Measurements from ENCODE around the gene CLN6.
"Not testable (repeated sequence)": the region's sequence is repeated elsewhere in the genome, so short reads cannot be mapped to it uniquely, and the experiment has no call there.

Gene CLN6

DNA sequence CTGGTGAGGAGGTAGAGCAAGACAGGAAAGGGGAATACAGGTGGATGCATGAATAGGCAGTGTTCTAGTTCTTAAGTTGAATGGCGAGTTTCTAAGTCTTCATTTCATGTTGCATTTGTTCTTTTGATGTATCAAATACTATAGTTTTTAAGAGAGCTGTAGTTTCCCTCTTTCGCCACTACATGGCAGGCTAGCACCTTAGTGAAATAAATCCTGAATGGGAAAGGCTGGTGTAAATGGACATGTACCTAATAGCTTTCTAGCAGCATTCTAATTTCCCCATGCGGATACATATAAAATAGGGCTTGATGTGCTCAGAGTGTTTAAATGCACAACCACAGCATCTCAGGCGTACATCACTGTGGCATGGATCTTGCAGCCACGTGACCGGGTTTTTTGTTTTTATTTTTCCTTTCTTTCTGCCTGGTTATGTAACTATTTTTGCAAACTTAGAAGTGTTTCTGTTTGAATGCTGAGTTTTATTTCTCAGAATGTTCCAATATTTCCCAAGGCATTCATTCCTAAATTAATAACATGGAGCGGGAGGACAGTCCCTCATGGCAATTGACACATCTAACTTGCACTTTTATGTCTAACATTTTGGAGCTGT lies 23.5 kb upstream of the CLN6 start:
- DNase-seq = peak; percentile 84

DNA sequence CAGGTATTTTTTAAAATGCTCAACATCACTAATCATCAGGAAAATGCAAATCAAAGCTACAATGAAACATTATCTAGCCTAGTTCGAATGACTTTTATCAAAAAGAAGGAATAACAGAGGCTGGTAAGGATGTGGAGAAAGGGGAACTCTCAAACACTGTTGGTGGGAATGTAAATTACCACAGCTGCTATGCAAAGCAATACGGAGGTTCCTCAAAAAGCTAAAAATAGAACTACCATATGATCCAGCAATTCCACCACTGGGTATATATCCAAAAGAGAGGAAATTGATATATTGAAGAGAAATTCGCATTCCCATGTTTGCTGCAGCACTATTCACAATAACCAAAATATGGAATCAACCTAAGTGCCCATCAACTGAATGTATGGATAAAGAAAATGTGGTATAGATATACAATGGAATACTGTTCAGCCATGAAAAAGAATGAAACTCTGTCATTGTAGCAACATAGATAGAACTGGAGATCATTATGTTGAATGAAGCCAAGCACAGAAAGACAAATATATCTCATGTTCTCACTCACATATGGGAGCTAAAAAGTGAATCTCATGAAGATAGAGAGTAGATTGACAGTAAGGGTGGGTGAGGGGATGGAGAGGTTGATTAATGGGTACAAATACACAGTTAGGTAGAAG lies 19.7 kb upstream of the CLN6 start:
- no peak for DNase-seq

DNA sequence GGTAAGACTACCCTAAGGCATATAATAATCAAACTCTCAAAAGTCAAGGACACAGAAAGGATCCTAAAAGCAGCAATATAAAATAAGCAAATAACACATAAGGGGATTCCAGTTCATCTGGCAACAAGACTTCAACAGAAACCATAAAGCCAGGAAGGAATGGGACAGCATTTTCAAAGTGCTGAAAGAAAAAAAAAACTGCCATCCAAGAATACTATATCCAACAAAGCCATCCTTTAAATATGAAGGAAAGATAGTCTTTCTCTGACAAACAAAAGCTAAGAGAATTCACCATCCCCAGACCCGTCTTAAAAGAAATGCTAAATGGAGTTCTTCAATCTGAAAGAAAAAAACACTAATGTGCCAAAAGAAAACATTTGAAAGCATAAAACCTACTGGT lies 14.7 kb upstream of the CLN6 start:
- DNase-seq = no peak

- no peak for DNase-seq
These were observed 11.8 kb upstream of the CLN6 start for GRCh38 chr15:68241088-68241935.

- no peak for DNase-seq
These were observed 9.5 kb upstream of the CLN6 start for GRCh38 chr15:68239025-68239424.

DNA sequence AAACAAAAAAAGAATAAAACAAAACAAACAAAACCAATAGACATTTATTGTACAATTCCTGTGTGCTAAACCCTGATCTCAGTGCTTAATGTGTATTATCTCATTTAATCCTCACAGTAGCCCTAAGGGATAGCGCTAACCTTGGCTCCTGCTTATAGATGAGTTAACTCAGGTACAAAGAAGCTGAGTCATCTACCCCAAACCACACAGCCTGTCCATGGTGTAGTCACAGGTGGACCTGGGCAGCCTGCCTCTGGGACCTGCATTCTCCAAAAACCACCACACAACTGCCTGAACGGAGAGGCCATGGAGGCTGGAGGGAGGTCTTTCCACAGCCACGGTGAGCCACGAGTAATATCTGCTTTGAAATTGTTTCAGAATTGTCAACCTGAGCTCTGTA lies 5.5 kb upstream of the CLN6 start:
- DNase-seq = no peak

- DNase-seq = not testable (repeated sequence)
These were observed 5.0 kb upstream of the CLN6 start for GRCh38 chr15:68234520-68234919.

GRCh38 chr15:68234060-68234459 lies 4.5 kb upstream of the CLN6 start:
- no peak for DNase-seq

GRCh38 chr15:68232937-68233336 lies 3.4 kb upstream of the CLN6 start:
- no peak for DNase-seq

- no peak for DNase-seq
These were observed 2.9 kb upstream of the CLN6 start for GRCh38 chr15:68232449-68232848.

GRCh38 chr15:68231102-68231818 lies 1.7 kb upstream of the CLN6 start:
- DNase-seq = no peak

DNA sequence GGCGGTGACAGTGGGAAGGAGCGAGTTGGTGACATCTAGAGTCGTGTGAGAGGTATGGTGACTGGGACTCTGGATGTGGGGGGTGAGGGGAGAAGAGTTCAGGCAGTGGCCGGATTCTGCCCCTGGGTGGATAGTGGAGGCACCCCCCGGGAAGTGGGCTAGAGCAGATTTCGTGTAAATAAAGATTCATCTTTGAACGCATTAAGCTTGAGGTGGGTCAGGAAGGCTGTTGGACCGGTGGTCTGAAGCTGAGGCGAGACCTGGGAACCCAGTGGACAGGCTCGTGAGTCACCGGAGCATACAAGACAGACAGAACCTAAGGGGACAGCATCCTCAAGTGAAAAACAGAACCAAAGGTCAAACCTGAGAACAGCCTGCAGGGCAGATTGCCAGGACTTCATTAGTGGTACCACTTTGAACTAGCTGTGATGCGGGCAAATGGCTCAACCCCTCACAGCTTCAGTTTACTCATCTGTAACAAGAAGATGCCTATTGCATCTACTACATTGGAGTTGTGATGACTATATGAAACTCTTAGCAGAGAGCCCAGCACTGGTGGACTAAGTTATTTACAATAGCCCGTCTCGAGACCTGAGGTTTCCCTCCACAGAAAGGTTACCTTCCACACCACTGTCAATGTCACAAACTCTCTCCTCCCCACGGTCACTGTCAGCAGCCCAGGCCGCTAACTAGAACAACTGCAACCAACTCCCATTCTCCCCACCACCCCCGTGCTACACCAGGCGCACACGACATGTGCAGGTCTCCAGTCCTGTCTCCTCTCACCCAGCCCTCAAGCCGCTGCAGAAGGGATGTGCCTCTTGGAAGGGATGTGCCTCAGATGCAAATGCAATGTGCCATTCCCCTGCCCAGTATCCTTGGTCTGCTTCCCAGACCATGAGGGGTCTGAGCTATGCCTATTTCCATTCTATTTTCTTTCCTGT lies 901 bp upstream of the CLN6 start:
- DNase-seq = peak; percentile 49

GRCh38 chr15:68228971-68229385 lies 550 bp downstream of the CLN6 start:
- DNase-seq = peak; percentile 44

DNA sequence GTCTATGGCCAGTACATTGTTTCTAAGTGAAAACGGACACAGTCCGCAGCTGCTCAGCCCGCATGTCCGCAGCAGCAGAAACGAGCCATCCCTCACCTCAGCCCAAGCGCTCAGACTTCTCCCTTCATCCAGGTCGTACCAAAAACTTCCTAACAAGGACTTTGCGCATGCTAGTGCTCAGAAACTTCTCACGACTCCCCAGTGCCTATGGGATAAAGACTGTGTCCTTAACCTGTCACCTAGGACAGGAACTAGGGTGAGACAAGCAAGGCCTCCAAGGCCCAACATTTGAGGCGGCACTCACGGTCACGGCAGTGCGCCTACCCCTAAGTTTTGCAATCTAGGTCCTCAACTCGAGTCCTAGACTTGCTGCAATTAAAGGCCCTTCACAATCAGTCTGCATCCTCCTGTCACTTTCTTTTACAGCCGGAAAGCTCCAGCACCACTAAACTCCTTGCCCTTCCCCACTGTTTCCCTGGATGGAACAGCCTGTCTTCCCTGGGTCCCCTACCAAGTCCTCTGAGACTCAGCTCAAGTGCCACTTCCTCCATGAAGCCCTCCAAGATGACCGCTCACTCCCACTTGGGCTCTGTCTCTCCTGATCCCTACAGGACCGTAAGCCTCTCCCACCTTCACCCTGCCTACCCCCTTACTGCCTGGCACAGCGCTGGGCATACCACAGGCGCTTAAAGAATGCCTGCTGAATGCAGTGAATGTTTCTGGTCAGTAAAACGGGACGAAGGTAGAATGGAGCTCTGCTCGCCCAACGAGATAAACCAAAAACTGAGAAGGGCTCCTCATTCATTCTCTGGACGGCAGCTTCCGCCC lies 1.2 kb downstream of the CLN6 start:
- peak; percentile 14 for DNase-seq

DNA sequence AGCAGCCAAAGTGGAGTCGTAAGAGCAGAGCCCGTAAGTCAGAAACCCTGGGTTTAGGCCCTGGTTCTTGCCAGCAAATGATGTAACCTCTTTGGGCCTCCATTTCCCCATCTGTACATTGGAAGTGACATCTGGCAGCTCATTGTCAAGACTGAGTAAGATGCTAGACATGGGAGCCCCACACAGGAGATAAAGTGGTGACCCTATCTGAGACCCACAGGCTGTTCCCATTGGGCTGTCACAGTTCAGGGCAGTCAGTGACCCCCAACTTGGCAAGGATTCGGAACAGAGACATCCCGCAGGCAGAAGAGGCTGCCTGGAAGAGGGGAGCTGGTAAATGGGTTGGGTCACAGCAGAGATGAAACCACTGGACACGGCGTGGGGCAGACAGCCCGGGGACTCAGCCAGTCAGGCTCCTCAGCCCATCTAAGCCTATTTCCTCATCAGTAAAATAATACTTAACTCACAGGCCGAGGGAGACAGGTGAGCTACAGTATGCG lies 1.8 kb downstream of the CLN6 start:
- DNase-seq = no peak

- DNase-seq = not testable (repeated sequence)
These were observed 4.1 kb downstream of the CLN6 start for GRCh38 chr15:68225442-68225841.

GRCh38 chr15:68224546-68225250 lies 4.8 kb downstream of the CLN6 start:
- peak; percentile 83 for DNase-seq

DNA sequence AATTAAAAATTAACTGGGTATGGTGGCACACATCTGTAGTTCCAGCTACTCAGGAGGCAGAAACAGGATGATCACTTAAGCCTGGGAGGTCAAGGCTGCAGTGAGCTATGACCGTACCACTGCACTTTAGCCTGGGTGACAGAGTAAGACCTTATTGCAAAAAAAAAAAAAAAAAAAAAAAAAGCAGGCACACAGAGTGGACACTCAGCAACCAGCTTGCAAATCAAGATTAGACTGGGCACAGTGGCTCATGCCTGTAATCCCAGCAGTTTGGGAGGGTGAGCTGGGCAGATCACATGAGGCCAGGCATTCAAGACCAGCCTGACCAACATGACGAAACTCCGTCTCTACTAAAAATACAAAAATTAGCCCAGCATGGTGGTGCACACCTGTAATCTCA lies 5.4 kb downstream of the CLN6 start:
- no peak for DNase-seq

DNA sequence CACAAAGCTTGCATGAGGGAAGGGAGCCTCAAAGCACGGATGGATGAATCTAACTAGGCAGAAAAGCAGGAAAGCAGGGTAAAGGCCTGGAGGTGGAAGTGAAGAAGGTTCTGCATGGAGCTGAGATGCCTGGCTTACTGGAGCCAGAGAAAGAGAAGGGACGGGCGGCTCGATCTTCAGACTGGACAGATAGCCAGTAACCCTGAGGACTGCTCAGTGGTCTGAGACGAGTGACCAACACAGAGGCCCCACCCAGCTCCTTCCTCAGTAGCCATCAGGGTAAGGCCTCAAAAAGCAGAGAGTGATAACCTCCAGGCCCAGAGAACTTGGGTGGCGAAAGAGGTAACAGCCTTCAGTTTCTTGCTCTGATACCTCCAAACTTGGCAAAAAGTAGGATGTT lies 6.4 kb downstream of the CLN6 start:
- DNase-seq = no peak

DNA sequence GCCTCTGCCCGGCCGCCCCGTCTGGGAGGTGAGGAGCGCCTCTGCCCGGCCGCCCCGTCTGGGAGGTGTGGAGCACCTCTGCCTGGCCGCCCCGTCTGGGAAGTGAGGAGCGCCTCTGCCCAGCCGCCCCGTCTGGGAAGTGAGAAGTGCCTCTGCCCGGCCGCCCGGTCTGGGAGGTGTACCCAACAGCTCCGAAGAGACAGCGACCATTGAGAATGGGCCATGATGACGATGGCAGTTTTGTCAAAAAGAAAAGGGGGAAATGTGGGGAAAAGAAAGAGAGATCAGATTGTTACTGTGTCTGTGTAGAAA lies 7.1 kb downstream of the CLN6 start:
- not testable (repeated sequence) for DNase-seq

Measured in NCI-H2171 treated with DMSO at 0.1 percent for 48 hours (cell line).